Measurements from ENCODE around the gene EML1.

GRCh38 chr14:99840774-99841305, 47.6 kb downstream of the EML1 start:
- no peak for TF ChIP-seq POLR2AphosphoS5 (IDR thresholded peaks at IDR 0.05)
- no peak for TF ChIP-seq CTCF (IDR thresholded peaks at IDR 0.05)
- TF ChIP-seq POLR2A (IDR thresholded peaks at IDR 0.05), result no peak
- TF ChIP-seq EP300 (IDR thresholded peaks at IDR 0.05), result no peak
